Pancreas (tissue), 10 donors: Measurements from ENCODE around the gene KCNQ1OT1. TPM values are rescaled to one million over a fixed set of nuclear protein-coding genes. Genes with fewer than 3 reads are reported as not detected.
A peak's percentile ranks its signal among the peaks of the same experiment; 100 is the strongest.

ENCODE experiments used
- ATAC-seq, 4 donors: fragments of 200-7000 bp; cut with Tn5 transposase; one replicate each; pipeline versions ENCODE4 v1.8.0 to v1.9.1; 2020; ENCODE audit warnings: mild to moderate bottlenecking in 4 of 4, moderate library complexity in 4 of 4
- DNase-seq, 6 donors: peaks; one replicate each; pipeline ENCODE4 v3.0.0-alpha.2; 2020
- FAIRE-seq: peaks from 2 replicates; lab custom pipeline; 2012; peaks lifted over from hg19 to GRCh38; lab: Jason Lieb, UNC
- H3K27ac ChIP-seq, 4 donors: fragments of 200-600 bp; sonication (generic); 1 replicate in 3 of 4; 2 replicates in 1 of 4; pipeline versions ENCODE4 v1.5.0 to v1.8.0; 2020
- H3K27me3 ChIP-seq, 4 donors: fragments of 200-600 bp; one replicate each; pipeline ENCODE4 v1.8.0; 2021
- H3K36me3 ChIP-seq, 3 donors: fragments of 200-600 bp; sonication (generic) in 1 of 3; one replicate each; pipeline versions ENCODE4 v1.5.0 to v1.8.0; 2020 to 2021
- H3K4me1 ChIP-seq, 3 donors: fragments of 200-600 bp; one replicate each; pipeline ENCODE4 v1.8.0; 2021
- H3K4me3 ChIP-seq, 4 donors: fragments of 200-600 bp; sonication (generic) in 2 of 4; one replicate each; pipeline versions ENCODE4 v1.5.0 to v1.8.0; 2020 to 2021
- H3K9me3 ChIP-seq, 4 donors: fragments of 200-600 bp; one replicate each; pipeline ENCODE4 v1.8.0; 2021
- CTCF ChIP-seq, 4 donors: fragments of 200-600 bp; sonication (generic) in 3 of 4; IDR thresholded peaks; one replicate each; pipeline versions ENCODE4 v1.5.0 to v1.8.0; 2021; ENCODE audit warnings: antibody characterized with exemption in 4 of 4
- WGBS, 2 donors: extraction: QIAGEN DNeasy Blood & Tissue Kit; methylation state at CpG; one replicate each; pipeline ENCODE4 v1.1.7; 2013; 5-methylcytosine and 5-hydroxymethylcytosine counted together
- intact Hi-C, 3 donors: fragments of 100-400 bp; cut with DNase I; formaldehyde crosslinking; loops; one replicate each; pipeline versions ENCODE4 v1.11.1 to v1.14.2; 2022
- polyA plus RNA-seq, 2 donors: library from polyadenylated mRNA; stranded (reverse); fragments of 200-250 nt; gene quantifications; one replicate each; pipeline ENCODE4 v1.2.3, GENCODE V29; 2013
- total RNA-seq, 6 donors: library from RNA; stranded (reverse); fragmentation: NEBNext Ultra II Directional in 4 of 6; extraction: Animal tissue kit (Norgen Biotek cat#: 25700) in 4 of 6; gene quantifications; one replicate each; pipeline versions ENCODE4 v1.2.1 to v1.2.4, GENCODE V29; 2021 to 2023
- donor health status: healthy with polysubstance abuse.
- donor health status: DM: no; HTN: no; CAD: no; lungs with moderate emphysema.
- donor health status: DM: no; HTN: no; CAD: no.
- donor health status: control.
- donor health status: control.
- donor health status: Bipolar disorder and iron deficiency.
- donor health status: DM: yes; HTN: yes; CAD: no.
- donor health status: DM: no; HTN: no; CAD: no.
- donor health status: DM: no; HTN: no; CAD: no.
- donor health status: DM: yes; HTN: yes; CAD: no.

The KCNQ1OT1 gene
- total and polyA plus RNA-seq, 8 donors, result 0.31 to 1.9 (median 1.4) TPM

DNA sequence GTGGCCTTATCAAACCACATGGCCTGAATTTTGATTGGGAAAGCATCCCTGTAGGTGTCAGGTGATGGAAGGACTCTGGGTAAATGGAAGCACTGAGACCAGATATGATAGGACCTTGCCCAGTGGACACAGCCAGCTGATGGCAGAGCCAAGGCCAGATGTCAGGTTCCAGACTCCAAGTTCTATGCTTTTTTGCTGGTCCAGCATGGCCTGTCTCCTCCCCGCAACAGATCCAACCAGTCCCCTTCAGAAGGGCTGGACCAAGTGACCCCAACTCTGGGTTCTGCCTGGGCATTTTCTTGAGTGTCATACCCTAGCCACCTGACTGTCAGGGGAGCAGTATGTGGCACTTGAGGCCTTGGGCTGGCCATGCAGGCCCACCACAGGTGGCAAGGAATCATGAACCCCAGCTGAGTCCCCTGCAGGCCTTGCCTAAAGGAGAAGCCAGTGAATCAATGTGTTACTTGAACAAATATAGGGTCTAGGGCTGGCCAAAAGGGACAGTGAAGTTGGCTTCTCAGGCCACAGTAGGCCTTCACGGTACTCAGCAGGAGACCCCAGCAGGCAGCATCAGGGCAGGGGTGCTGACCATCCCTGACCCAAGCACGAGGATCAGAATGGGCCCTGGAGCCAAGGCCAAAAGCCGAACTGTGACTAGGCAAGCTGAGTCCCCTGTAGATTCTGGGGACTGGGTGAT, 27.1 kb downstream of the KCNQ1OT1 start:
- no peak for FAIRE-seq
- no peak for ATAC-seq

DNA sequence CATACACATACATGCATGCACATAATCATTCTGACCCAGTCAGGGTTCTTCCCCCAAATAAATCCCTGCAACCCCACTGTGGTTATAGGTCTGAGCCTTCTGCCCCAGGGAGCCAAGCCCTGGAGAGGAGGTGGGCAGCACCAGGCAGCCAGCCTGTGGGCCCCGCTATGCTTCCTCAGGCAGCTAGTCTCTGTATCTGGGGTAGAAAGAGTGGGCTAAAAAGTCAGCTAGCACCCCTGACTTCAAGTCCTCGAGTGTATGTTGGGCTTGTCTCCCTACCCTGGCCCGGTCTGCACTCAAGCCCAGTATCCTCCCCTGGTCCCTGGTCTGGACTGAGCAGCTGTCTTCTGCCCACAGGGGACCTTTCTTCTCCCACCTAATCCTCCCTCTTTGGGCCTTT, 28.0 kb downstream of the KCNQ1OT1 start:
- Histone ChIP-seq H3K4me3 (no peak overlapping the region), H3K4me1 (peaks cover 0 to 8% (median 5%) of the 10 kb centered on the region in 3 donors), H3K27me3 (no peaks in the 10 kb centered on the region), H3K27ac (no peak overlapping the region), H3K9me3 (no peaks in the 10 kb centered on the region), H3K36me3 (no peaks in the 10 kb centered on the region)
- no peak for TF ChIP-seq CTCF (IDR thresholded peaks at IDR 0.05)
- FAIRE-seq (no peak), ATAC-seq (no peak), DNase-seq (peak in 1 of 6 donors; percentile 5)
- intact Hi-C loops, result no loop called here
- WGBS, 2 donors, result 95 to 100% methylated on average over 3 of the region's 3 CpGs

More for the DNA sequence above, 27.1 kb downstream of the KCNQ1OT1 start:
- Histone ChIP-seq H3K36me3 (no peaks in the 10 kb centered on the region), H3K27me3 (no peaks in the 10 kb centered on the region), H3K4me3 (no peak overlapping the region), H3K4me1 (peaks cover 0 to 12% (median 5%) of the 10 kb centered on the region in 3 donors), H3K27ac (peak overlapping the region in 3 of 4 donors; percentile 9 to 68 (median 58)), H3K9me3 (no peaks in the 10 kb centered on the region)
- DNase-seq, result peak in 3 of 6 donors; percentile 4 to 44 (median 6)
- WGBS, 2 donors, result 92 to 96% methylated on average over 4 of the region's 4 CpGs
- no peak for TF ChIP-seq CTCF (IDR thresholded peaks at IDR 0.05)
- intact Hi-C loops, result no loop called here

DNA sequence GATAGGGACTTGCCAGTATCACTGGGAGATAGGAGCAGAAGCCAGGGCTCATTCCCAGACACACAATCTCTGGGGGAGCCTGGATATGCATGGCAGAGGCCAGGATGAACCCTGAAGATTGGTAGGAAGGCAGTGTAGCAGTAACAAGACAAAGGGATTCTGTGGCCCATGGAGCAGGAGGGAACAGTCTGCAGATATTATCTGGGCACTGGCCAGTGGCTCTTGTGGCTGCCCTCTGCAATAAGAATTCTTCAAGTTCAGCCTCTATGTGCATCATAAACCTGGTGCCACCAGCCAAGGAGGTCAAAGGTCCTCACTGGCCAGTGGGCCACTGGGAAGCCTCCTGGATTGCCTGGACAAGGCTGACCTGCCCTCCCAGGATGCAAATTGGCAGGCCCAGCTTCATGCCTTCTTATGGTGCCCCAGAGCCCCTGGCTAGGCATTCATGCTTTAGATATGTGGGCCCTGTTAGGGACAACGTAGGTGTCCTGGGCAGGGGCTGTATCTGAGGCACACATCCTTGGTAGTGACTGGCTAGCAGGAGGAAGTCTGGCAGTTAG, 29.2 kb downstream of the KCNQ1OT1 start:
- WGBS, 2 donors, result 97 to 100% methylated on average over 1 of the region's 1 CpG
- ATAC-seq (no peak), FAIRE-seq (no peak), DNase-seq (peak in 3 of 6 donors; percentile 3 to 21 (median 4))
- no peak overlapping the region for H3K27ac ChIP-seq
- no peak overlapping the region for H3K4me3 ChIP-seq
- TF ChIP-seq CTCF (IDR thresholded peaks at IDR 0.05), result no peak
- intact Hi-C loops, result no loop called here
- no peaks in the 10 kb centered on the region for H3K27me3 ChIP-seq
- H3K4me1 ChIP-seq, result peaks cover 0 to 6% (median 5%) of the 10 kb centered on the region in 3 donors
- H3K9me3 ChIP-seq, result no peaks in the 10 kb centered on the region
- no peaks in the 10 kb centered on the region for H3K36me3 ChIP-seq

- Histone ChIP-seq H3K4me1 (no peaks in the 10 kb centered on the region), H3K27ac (no peak overlapping the region), H3K36me3 (no peaks in the 10 kb centered on the region), H3K27me3 (no peaks in the 10 kb centered on the region), H3K4me3 (no peak overlapping the region), H3K9me3 (no peaks in the 10 kb centered on the region)
- ATAC-seq, result no peak
- intact Hi-C loops, result no loop called here
- TF ChIP-seq CTCF (IDR thresholded peaks at IDR 0.05), result no peak
- no peak for FAIRE-seq
- WGBS, 2 donors, result 91 to 95% methylated on average over 8 of the region's 8 CpGs
- DNase-seq, result peak in 2 of 6 donors; percentile 4 to 12
Observed at GRCh38 chr11:2669634-2670469, 29.9 kb downstream of the KCNQ1OT1 start.
